Thyroid gland (tissue), 4 donors: ENCODE data around the gene GRHL1. TPM values are rescaled to one million over a fixed set of nuclear protein-coding genes. Genes with fewer than 3 reads are reported as not detected.
"Not testable (repeated sequence)": the region's sequence is repeated elsewhere in the genome, so short reads cannot be mapped to it uniquely, and the experiment has no call there.

Source experiments
- DNase-seq, 2 donors: peaks; one replicate each; pipeline ENCODE4 v3.0.0-alpha.2; 2019
- H3K27ac ChIP-seq, 3 donors: fragments of 200-600 bp; sonication (generic); 1 replicate in 2 of 3; 2 replicates in 1 of 3; pipeline ENCODE4 v1.5.1; 2016 to 2019; ENCODE audit warnings: mild to moderate bottlenecking in 1 of 3, moderate library complexity in 1 of 3
- H3K27me3 ChIP-seq: fragments of 200-600 bp; sonication (generic); one replicate; pipeline ENCODE4 v1.5.1; 2019
- H3K36me3 ChIP-seq, 2 donors: fragments of 200-600 bp; sonication (generic); one replicate each; pipeline ENCODE4 v1.5.1; 2016 to 2019
- H3K4me1 ChIP-seq, 2 donors: fragments of 200-600 bp; sonication (generic); one replicate each; pipeline ENCODE4 v1.5.1; 2017 to 2019
- H3K4me3 ChIP-seq, 3 donors: fragments of 200-600 bp; sonication (generic); replicated peaks in 1 of 3; 1 replicate in 2 of 3; 2 replicates in 1 of 3; pipeline ENCODE4 v1.5.1; 2016; ENCODE audit warnings: mild to moderate bottlenecking in 1 of 3
- H3K9me3 ChIP-seq: fragments of 200-600 bp; sonication (generic); one replicate; pipeline ENCODE4 v1.5.1; 2017
- POLR2A ChIP-seq, 2 donors: fragments of 450-650 bp; IDR thresholded peaks; one replicate each; pipeline ENCODE4 v1.6.1; 2017; ENCODE audit warnings: antibody characterized with exemption in 2 of 2, mild to moderate bottlenecking in 2 of 2, moderate library complexity in 1 of 2
- WGBS, 2 donors: methylation state at CpG; one replicate each; pipeline ENCODE4 v1.1.5; 2017; 5-methylcytosine and 5-hydroxymethylcytosine counted together
- intact Hi-C: fragments of 100-400 bp; cut with DNase I; formaldehyde crosslinking; loops from one replicate; pipeline ENCODE4 v1.15.1; 2023
- total RNA-seq, 4 donors: library from RNA; depleted of rRNA; stranded (reverse); fragments of >200 nt; gene quantifications; one replicate each; pipeline ENCODE4 v1.2.3, GENCODE V29; 2016
- TF ChIP-seq, protein P1 (sequence below), 6 experiments: fragments of 200-600 bp in 3 of 6; fragments of 450-650 bp in 3 of 6; sonication (generic) in 3 of 6; IDR thresholded peaks; one replicate each; pipeline ENCODE4 v1.5.1; 2016 to 2019; ENCODE audit warnings: antibody characterized with exemption in 6 of 6, mild to moderate bottlenecking in 2 of 6, inconsistent platforms in 1 of 6, moderate library complexity in 1 of 6

GRHL1 gene
- total RNA-seq, 4 donors from 2014 or later: 6.2 to 12.1 (median 8.2) TPM

DNA sequence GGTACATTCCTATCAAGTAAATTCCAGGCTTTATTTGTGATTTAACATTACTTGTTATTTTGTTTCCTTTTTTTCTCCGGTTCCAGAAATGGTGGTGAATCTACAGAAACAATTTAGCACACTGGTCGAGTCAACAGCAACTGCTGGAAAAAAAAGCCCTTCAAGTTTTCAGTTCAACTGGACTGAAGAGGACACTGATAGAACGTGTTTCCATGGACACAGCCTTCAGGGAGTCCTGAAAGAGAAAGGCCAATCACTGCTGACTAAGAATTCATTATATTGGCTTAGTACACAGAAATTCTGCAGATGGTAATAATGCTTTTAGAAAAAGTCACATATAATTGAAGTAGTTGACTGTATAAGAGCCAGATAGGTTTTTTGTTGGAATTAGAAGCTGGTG lies 32.0 kb upstream of the GRHL1 start:
- Histone ChIP-seq H3K4me1 (no peaks in the 10 kb centered on the region), H3K9me3 (no peaks in the 10 kb centered on the region), H3K27ac (no peak overlapping the region), H3K36me3 (no peaks in the 10 kb centered on the region), H3K4me3 (no peak overlapping the region), H3K27me3 (no peaks in the 10 kb centered on the region)
- DNase-seq: no peak
- intact Hi-C loops: no loop called here
- WGBS, 2 donors: 67 to 87% methylated on average over 3 of the region's 3 CpGs
- no peak for TF ChIP-seq POLR2A (IDR thresholded peaks at IDR 0.05)
- TF ChIP-seq, protein P1, sequence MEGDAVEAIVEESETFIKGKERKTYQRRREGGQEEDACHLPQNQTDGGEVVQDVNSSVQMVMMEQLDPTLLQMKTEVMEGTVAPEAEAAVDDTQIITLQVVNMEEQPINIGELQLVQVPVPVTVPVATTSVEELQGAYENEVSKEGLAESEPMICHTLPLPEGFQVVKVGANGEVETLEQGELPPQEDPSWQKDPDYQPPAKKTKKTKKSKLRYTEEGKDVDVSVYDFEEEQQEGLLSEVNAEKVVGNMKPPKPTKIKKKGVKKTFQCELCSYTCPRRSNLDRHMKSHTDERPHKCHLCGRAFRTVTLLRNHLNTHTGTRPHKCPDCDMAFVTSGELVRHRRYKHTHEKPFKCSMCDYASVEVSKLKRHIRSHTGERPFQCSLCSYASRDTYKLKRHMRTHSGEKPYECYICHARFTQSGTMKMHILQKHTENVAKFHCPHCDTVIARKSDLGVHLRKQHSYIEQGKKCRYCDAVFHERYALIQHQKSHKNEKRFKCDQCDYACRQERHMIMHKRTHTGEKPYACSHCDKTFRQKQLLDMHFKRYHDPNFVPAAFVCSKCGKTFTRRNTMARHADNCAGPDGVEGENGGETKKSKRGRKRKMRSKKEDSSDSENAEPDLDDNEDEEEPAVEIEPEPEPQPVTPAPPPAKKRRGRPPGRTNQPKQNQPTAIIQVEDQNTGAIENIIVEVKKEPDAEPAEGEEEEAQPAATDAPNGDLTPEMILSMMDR (IDR thresholded peaks at IDR 0.05): no peak

DNA sequence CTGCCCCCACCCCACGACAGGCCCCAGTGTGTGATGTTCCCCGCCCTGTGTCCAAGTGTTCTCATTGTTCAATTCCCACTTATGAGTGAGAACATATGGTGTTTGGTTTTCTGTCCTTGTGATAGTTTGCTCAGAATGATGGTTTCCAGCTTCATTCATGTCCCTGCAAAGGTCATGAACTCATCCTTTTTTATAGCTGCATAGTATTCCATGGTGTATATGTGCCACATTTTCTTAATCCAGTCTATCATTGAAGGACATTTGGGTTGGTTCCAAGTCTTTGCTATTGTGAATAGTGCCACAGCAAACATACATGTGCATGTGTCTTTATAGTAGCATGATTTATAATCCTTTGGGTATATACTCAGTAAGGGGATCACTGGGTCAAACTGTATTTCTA lies 24.5 kb upstream of the GRHL1 start:
- H3K27ac ChIP-seq, H3K27me3 ChIP-seq, DNase-seq, H3K36me3 ChIP-seq, H3K4me1 ChIP-seq, H3K4me3 ChIP-seq, intact Hi-C loops, H3K9me3 ChIP-seq: not testable (repeated sequence)
- 98 to 100% methylated on average over 2 of the region's 2 CpGs for WGBS, 2 donors

DNA sequence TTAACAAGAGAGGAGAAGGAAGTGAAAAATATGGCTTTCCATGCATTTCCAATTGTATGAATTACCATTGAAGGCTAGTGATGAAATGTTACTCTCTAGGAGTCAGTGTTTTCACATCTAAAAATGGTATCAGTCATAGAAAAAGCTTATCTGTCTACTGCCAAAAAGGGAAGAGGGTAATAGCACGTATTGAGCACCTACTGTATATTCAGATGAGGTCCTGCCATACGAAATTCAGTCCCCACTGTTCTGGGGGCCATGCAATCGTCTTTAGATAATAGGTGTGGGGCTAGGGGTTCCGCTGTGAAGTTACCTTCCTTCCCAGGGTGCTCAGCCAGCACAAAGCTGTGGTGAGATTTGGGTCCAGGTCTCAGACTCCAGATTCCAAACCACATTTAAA lies 14.2 kb upstream of the GRHL1 start:
- Histone ChIP-seq H3K36me3 (peaks cover 8 to 10% of the 10 kb centered on the region in 2 donors), H3K27ac (no peak overlapping the region), H3K27me3 (no peaks in the 10 kb centered on the region), H3K9me3 (no peaks in the 10 kb centered on the region), H3K4me1 (peaks cover 0 to 11% of the 10 kb centered on the region in 2 donors), H3K4me3 (no peak overlapping the region)
- DNase-seq: no peak
- WGBS, 2 donors: 89 to 95% methylated on average over 4 of the region's 4 CpGs
- TF ChIP-seq POLR2A (IDR thresholded peaks at IDR 0.05): no peak
- TF ChIP-seq, protein P1 (IDR thresholded peaks at IDR 0.05): no peak
- intact Hi-C loops: no loop called here

DNA sequence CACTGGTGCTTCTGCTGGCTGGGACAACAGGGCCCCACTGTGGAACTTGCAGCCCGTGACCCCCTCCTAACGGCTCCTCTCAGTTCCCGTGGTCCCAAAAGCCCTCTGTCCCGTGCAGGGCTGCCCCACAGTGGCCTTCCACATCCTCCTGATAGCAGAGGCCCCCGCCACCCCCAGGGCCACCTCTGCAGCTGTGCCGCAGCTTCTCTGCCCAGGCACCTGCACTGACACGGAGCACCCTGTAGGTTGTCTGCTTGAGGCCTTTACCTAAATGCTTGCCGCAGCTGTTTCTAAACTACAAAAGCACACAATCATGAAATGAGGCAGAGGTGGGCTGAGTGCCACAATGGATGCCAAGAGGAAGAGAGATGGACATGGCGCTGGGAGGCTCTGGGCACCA lies 13.5 kb upstream of the GRHL1 start:
- intact Hi-C loops: no loop called here
- Histone ChIP-seq H3K27ac (no peak overlapping the region), H3K9me3 (no peaks in the 10 kb centered on the region), H3K36me3 (peaks cover 5 to 7% of the 10 kb centered on the region in 2 donors), H3K4me1 (peaks cover 0 to 11% of the 10 kb centered on the region in 2 donors), H3K27me3 (no peaks in the 10 kb centered on the region), H3K4me3 (no peak overlapping the region)
- DNase-seq: no peak
- 77 to 98% methylated on average over 4 to 9 of the region's 9 CpGs for WGBS, 2 donors
- no peak for TF ChIP-seq POLR2A (IDR thresholded peaks at IDR 0.05)
- TF ChIP-seq, protein P1 (IDR thresholded peaks at IDR 0.05): no peak

DNA sequence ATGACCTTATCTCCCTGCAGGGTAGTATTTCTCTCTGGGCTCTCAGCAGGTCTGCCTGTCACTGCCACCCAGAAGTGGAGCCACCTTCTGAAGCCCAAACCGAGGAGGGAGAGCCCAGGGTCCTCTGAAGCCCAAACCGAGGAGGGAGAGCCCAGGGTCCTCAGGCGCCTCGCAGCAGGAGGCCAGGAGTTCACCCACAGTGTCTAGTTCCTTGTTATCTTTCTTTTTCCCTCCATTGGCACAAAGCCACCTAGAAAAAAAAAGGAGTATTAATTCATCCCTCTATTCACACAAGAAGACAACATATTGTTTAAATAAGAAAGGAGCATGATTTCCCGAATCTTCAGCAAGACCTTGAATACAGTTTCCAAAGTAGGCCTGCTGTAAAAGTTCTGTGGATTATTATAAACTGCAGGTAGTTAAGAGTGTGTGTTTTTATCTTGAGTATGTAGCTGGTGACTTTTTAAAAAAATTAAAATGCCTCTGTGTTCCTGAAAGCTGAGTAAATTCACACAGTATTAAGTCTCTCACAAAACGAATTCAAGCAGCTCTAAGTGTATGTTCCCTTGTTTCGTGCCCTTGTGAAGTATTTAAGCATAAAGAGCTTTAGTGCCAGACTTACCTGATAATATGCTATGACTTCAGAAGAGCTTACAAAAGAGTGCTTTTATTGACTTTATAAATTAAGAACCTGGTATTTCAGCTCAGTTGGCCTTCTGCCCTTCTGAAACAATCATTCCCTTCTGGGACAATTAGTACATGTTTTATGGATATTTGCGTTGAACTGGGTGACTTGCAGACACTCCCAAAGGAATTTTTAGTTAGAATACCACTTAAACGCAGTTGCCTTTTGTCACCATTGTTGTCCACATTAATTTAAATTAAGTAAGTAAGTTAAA lies 11.7 kb upstream of the GRHL1 start:
- H3K4me1 ChIP-seq: peaks cover 0 to 11% of the 10 kb centered on the region in 2 donors

More for the DNA sequence above, 11.7 kb upstream of the GRHL1 start:
- Histone ChIP-seq H3K4me3 (no peak overlapping the region), H3K36me3 (no peaks in the 10 kb centered on the region), H3K27me3 (no peaks in the 10 kb centered on the region), H3K9me3 (no peaks in the 10 kb centered on the region), H3K27ac (peak overlapping the region in 1 of 3 donors; percentile 2)
- intact Hi-C loops: loop anchor here (10.0 kb wide), 1 partner anchor 135 kb away; no protein-coding TSS in a partner anchor
- 46 to 50% methylated on average over 9 of the region's 9 CpGs for WGBS, 2 donors
- TF ChIP-seq, protein P1 (IDR thresholded peaks at IDR 0.05): no peak
- no peak for TF ChIP-seq POLR2A (IDR thresholded peaks at IDR 0.05)
- DNase-seq: no peak
